Kidney epithelial cell (primary cell): ENCODE measurements around the gene PLEKHA1. TPM values are rescaled to one million over a fixed set of nuclear protein-coding genes. Genes with fewer than 3 reads are reported as not detected.

Experiments
- DNase-seq: peaks from one replicate; pipeline ENCODE4 v3.0.0-alpha.2; 2010; ENCODE audit warnings: low read depth
- H3K27me3 ChIP-seq: 2 replicates; pipeline ENCODE4 v1.6.0; 2011; ENCODE audit warnings: low read length; ENCODE audit not compliant: control insufficient read depth, insufficient read depth
- H3K36me3 ChIP-seq: 2 replicates; pipeline ENCODE4 v1.5.1; 2011; ENCODE audit warnings: low read length; ENCODE audit not compliant: control insufficient read depth, insufficient read depth
- H3K4me3 ChIP-seq: 2 replicates; pipeline ENCODE4 v1.5.1; 2011; ENCODE audit warnings: low read depth, mild to moderate bottlenecking, control low read depth, low read length
- CTCF ChIP-seq: IDR thresholded peaks from 2 replicates; pipeline ENCODE4 v1.5.1; 2011; ENCODE audit warnings: mild to moderate bottlenecking, moderate library complexity, low read length, control low read depth, inconsistent platforms; ENCODE audit not compliant: insufficient read depth, poor library complexity, severe bottlenecking
- total RNA-seq: library from RNA; depleted of rRNA; stranded (reverse); fragments of >200 nt; gene quantifications from 2 replicates; pipeline ENCODE4 v1.2.3, GENCODE V29; 2015

The PLEKHA1 gene
- total RNA-seq, 1 donor from 2014 or later, result 48.7 TPM

- no peaks in the 10 kb centered on the region for H3K27me3 ChIP-seq
- no peak overlapping the region for H3K4me3 ChIP-seq
- no peak for TF ChIP-seq CTCF
- H3K36me3 ChIP-seq, result no peaks in the 10 kb centered on the region
- DNase-seq, result no peak
Measured at GRCh38 chr10:122344741-122345258, 29.7 kb upstream of the PLEKHA1 start.

- no peak overlapping the region for H3K4me3 ChIP-seq
- TF ChIP-seq CTCF, result no peak
- peaks cover 2% of the 10 kb centered on the region for H3K36me3 ChIP-seq
- H3K27me3 ChIP-seq, result no peaks in the 10 kb centered on the region
- no peak for DNase-seq
Measured at GRCh38 chr10:122346326-122346950, 28.1 kb upstream of the PLEKHA1 start.

- DNase-seq, result no peak
- no peak overlapping the region for H3K4me3 ChIP-seq
- peaks cover 2% of the 10 kb centered on the region for H3K36me3 ChIP-seq
- no peak for TF ChIP-seq CTCF
- no peaks in the 10 kb centered on the region for H3K27me3 ChIP-seq
Measured at GRCh38 chr10:122347170-122347841, 27.2 kb upstream of the PLEKHA1 start.

- Histone ChIP-seq H3K27me3 (no peaks in the 10 kb centered on the region), H3K36me3 (peaks cover 2% of the 10 kb centered on the region), H3K4me3 (no peak overlapping the region)
- peak; percentile 98 for DNase-seq
- no peak for TF ChIP-seq CTCF
Measured at GRCh38 chr10:122348512-122348911, 26.0 kb upstream of the PLEKHA1 start.

GRCh38 chr10:122348935-122349361 is 25.6 kb upstream of the PLEKHA1 start:
- TF ChIP-seq CTCF, result no peak
- DNase-seq, result no peak
- no peak overlapping the region for H3K4me3 ChIP-seq

More at GRCh38 chr10:122348935-122349361, 25.6 kb upstream of the PLEKHA1 start:
- Histone ChIP-seq H3K27me3 (no peaks in the 10 kb centered on the region), H3K36me3 (peaks cover 2% of the 10 kb centered on the region)
